ENCODE data around the gene STAB1.

The STAB1 gene

GRCh38 chr3:52488746-52489145 lies 6.4 kb upstream of the STAB1 start:
- H3K9me3 ChIP-seq (ENCODE audit: control insufficient read depth, low read length) = no peaks in the 10 kb centered on the region
- peaks cover 93% of the 10 kb centered on the region for H3K36me3 ChIP-seq (ENCODE audit: control insufficient read depth, insufficient read depth, low read length)
- no peak overlapping the region for H3K4me3 ChIP-seq (ENCODE audit: extremely low read depth, insufficient read depth, low read length, poor library complexity, severe bottlenecking)
- peaks cover 18% of the 10 kb centered on the region for H3K4me1 ChIP-seq (ENCODE audit: control insufficient read depth, insufficient read depth, low read length, poor library complexity, severe bottlenecking)
- H3K27ac ChIP-seq (ENCODE audit: low read depth, low read length, severe bottlenecking) = no peak overlapping the region
- 97% methylated on average over 3 of the region's 3 CpGs for WGBS, 2 experiments (ENCODE audit: insufficient coverage in 2 of 2)

GRCh38 chr3:52489453-52489852 lies 5.7 kb upstream of the STAB1 start:
- H3K9me3 ChIP-seq (ENCODE audit: control insufficient read depth, low read length) = no peaks in the 10 kb centered on the region
- peaks cover 18% of the 10 kb centered on the region for H3K4me1 ChIP-seq (ENCODE audit: control insufficient read depth, insufficient read depth, low read length, poor library complexity, severe bottlenecking)
- no peak overlapping the region for H3K4me3 ChIP-seq (ENCODE audit: extremely low read depth, insufficient read depth, low read length, poor library complexity, severe bottlenecking)
- H3K36me3 ChIP-seq (ENCODE audit: control insufficient read depth, insufficient read depth, low read length) = peaks cover 87% of the 10 kb centered on the region
- peak overlapping the region; percentile 67 for H3K27ac ChIP-seq (ENCODE audit: low read depth, low read length, severe bottlenecking)
- 91 to 98% methylated on average over 16 to 18 of the region's 18 CpGs for WGBS, 2 experiments (ENCODE audit: insufficient coverage in 2 of 2)

DNA sequence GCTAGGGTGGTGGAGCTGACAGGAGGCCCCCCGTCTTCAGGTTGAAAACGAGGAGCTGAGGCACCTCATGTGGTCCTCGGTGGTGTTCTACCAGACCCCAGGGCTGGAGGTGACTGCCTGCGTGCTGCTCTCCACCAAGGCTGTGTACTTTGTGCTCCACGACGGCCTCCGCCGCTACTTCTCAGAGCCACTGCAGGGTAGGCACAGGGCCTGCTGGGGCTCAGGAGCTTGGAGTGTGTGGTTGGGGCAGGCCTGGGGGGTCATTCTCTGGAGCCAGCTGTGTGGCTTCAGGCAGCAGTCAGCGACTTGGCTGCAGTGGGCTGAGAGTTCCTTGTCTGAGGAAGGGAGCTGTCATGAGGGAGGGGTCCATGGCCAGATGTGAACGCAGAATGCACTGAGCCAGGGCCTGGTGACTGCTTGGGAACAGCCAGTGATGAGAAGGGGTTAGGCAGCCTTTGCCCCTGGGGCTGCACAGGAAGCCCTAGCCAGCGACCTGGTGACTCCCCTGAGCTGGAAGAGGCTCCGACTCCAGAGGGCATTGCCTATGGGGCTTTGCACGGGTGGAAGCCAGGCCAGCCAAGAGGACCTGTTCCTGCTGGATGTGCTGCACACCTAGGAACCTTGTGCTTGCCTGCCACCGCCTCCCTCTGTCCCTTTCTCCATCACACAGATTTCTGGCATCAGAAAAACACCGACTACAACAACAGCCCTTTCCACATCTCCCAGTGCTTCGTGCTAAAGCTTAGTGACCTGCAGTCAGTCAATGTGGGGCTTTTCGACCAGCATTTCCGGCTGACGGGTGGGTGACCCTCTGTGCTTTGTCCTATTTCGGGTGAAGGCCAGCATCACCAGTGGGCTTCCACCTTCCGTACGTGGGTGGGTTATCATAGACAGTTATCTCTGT lies 4.9 kb upstream of the STAB1 start:
- 88 to 91% methylated on average over 18 to 21 of the region's 22 CpGs for WGBS, 2 experiments (ENCODE audit: insufficient coverage in 2 of 2)
- Histone ChIP-seq H3K36me3 (ENCODE audit: control insufficient read depth, insufficient read depth, low read length) (peaks cover 79% of the 10 kb centered on the region), H3K27ac (ENCODE audit: low read depth, low read length, severe bottlenecking) (peak overlapping the region; percentile 67), H3K4me1 (ENCODE audit: control insufficient read depth, insufficient read depth, low read length, poor library complexity, severe bottlenecking) (peaks cover 22% of the 10 kb centered on the region), H3K4me3 (ENCODE audit: extremely low read depth, insufficient read depth, low read length, poor library complexity, severe bottlenecking) (no peak overlapping the region), H3K9me3 (ENCODE audit: control insufficient read depth, low read length) (no peaks in the 10 kb centered on the region)

GRCh38 chr3:52490939-52491526 lies 4.1 kb upstream of the STAB1 start:
- H3K4me3 ChIP-seq (ENCODE audit: extremely low read depth, insufficient read depth, low read length, poor library complexity, severe bottlenecking) = no peak overlapping the region
- 92 to 93% methylated on average over 20 to 21 of the region's 23 CpGs for WGBS, 2 experiments (ENCODE audit: insufficient coverage in 2 of 2)
- H3K9me3 ChIP-seq (ENCODE audit: control insufficient read depth, low read length) = no peaks in the 10 kb centered on the region
- H3K4me1 ChIP-seq (ENCODE audit: control insufficient read depth, insufficient read depth, low read length, poor library complexity, severe bottlenecking) = peaks cover 22% of the 10 kb centered on the region
- peaks cover 71% of the 10 kb centered on the region for H3K36me3 ChIP-seq (ENCODE audit: control insufficient read depth, insufficient read depth, low read length)
- peak overlapping the region; percentile 67 for H3K27ac ChIP-seq (ENCODE audit: low read depth, low read length, severe bottlenecking)

GRCh38 chr3:52492059-52492458 lies 3.1 kb upstream of the STAB1 start:
- peaks cover 61% of the 10 kb centered on the region for H3K36me3 ChIP-seq (ENCODE audit: control insufficient read depth, insufficient read depth, low read length)
- H3K9me3 ChIP-seq (ENCODE audit: control insufficient read depth, low read length) = no peaks in the 10 kb centered on the region
- H3K27ac ChIP-seq (ENCODE audit: low read depth, low read length, severe bottlenecking) = no peak overlapping the region
- 95 to 96% methylated on average over 21 of the region's 21 CpGs for WGBS, 2 experiments (ENCODE audit: insufficient coverage in 2 of 2)
- H3K4me3 ChIP-seq (ENCODE audit: extremely low read depth, insufficient read depth, low read length, poor library complexity, severe bottlenecking) = no peak overlapping the region
- H3K4me1 ChIP-seq (ENCODE audit: control insufficient read depth, insufficient read depth, low read length, poor library complexity, severe bottlenecking) = peaks cover 22% of the 10 kb centered on the region

DNA sequence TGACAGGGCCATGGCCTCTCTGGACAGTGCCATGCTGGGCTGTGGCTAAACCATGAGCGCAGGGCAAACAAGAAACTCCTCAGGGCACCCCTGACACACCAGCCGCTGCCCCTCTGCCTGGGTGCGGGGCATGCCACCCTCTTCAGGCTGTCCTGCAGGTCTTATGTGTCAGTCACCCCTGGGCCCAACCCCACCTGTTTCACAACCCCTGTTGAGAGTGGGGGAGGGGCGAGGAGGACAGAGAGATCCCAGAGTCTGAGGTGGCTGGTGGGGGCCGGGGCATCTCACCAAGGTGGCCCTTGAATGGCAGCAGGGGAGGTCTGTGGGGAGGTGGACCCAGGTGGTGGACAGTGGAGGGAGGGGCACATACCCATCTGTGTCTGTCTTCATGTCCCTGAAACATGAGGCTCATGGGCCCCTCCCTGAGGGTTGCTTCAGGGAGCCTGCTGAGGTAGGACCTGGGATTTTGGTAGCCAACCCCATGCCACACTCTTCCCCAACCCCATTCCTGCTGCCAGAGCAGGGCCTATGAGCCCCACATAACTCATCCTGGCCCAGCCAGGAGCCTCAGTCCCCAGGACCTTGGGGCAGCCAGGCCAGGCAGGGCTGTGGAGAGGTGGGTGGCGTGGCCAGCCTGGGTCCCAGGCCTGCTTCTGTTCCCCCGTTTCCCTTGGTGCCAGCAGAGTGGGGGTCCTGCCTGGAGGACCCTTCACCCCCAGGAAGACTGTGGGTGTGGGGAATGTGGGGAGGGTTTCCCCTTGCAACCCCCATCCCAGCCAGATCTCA lies 1.7 kb upstream of the STAB1 start:
- no peaks in the 10 kb centered on the region for H3K9me3 ChIP-seq (ENCODE audit: control insufficient read depth, low read length)
- no peak overlapping the region for H3K27ac ChIP-seq (ENCODE audit: low read depth, low read length, severe bottlenecking)
- peaks cover 49% of the 10 kb centered on the region for H3K36me3 ChIP-seq (ENCODE audit: control insufficient read depth, insufficient read depth, low read length)
- no peak overlapping the region for H3K4me3 ChIP-seq (ENCODE audit: extremely low read depth, insufficient read depth, low read length, poor library complexity, severe bottlenecking)
- 90 to 94% methylated on average over 4 to 5 of the region's 7 CpGs for WGBS, 2 experiments (ENCODE audit: insufficient coverage in 2 of 2)
- H3K4me1 ChIP-seq (ENCODE audit: control insufficient read depth, insufficient read depth, low read length, poor library complexity, severe bottlenecking) = peaks cover 22% of the 10 kb centered on the region

DNA sequence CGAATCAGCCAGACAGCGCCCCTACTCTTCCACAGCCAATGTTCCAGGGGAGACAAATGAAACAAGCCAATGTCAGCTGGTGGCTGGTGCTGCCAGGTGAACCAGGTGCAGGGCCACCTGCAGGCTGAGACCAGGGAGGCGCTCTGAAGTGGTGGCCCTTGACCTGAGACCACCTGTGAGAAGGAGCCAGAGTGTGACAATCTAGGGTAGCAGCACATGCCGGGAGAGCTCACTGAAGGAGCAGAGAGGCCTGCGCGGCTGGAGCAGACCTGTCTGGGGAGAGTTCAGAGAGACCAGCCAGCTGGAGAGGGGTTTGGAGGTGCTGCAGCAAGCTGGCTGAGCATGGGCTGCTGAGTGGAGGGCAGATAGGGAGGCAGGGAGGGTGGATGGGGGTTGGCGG lies 693 bp upstream of the STAB1 start:
- no peaks in the 10 kb centered on the region for H3K9me3 ChIP-seq (ENCODE audit: control insufficient read depth, low read length)
- WGBS, 2 experiments (ENCODE audit: insufficient coverage in 2 of 2) = 88 to 91% methylated on average over 6 to 7 of the region's 7 CpGs
- H3K36me3 ChIP-seq (ENCODE audit: control insufficient read depth, insufficient read depth, low read length) = peaks cover 38% of the 10 kb centered on the region
- no peak overlapping the region for H3K4me3 ChIP-seq (ENCODE audit: extremely low read depth, insufficient read depth, low read length, poor library complexity, severe bottlenecking)
- H3K4me1 ChIP-seq (ENCODE audit: control insufficient read depth, insufficient read depth, low read length, poor library complexity, severe bottlenecking) = peaks cover 22% of the 10 kb centered on the region
- H3K27ac ChIP-seq (ENCODE audit: low read depth, low read length, severe bottlenecking) = no peak overlapping the region

- no peak overlapping the region for H3K27ac ChIP-seq (ENCODE audit: low read depth, low read length, severe bottlenecking)
- H3K4me1 ChIP-seq (ENCODE audit: control insufficient read depth, insufficient read depth, low read length, poor library complexity, severe bottlenecking) = peaks cover 9% of the 10 kb centered on the region
- H3K36me3 ChIP-seq (ENCODE audit: control insufficient read depth, insufficient read depth, low read length) = peaks cover 26% of the 10 kb centered on the region
- H3K4me3 ChIP-seq (ENCODE audit: extremely low read depth, insufficient read depth, low read length, poor library complexity, severe bottlenecking) = no peak overlapping the region
- H3K9me3 ChIP-seq (ENCODE audit: control insufficient read depth, low read length) = no peaks in the 10 kb centered on the region
- WGBS, 2 experiments (ENCODE audit: insufficient coverage in 2 of 2) = 90 to 92% methylated on average over 13 to 15 of the region's 16 CpGs
Observed at GRCh38 chr3:52495777-52496602, 852 bp downstream of the STAB1 start.

DNA sequence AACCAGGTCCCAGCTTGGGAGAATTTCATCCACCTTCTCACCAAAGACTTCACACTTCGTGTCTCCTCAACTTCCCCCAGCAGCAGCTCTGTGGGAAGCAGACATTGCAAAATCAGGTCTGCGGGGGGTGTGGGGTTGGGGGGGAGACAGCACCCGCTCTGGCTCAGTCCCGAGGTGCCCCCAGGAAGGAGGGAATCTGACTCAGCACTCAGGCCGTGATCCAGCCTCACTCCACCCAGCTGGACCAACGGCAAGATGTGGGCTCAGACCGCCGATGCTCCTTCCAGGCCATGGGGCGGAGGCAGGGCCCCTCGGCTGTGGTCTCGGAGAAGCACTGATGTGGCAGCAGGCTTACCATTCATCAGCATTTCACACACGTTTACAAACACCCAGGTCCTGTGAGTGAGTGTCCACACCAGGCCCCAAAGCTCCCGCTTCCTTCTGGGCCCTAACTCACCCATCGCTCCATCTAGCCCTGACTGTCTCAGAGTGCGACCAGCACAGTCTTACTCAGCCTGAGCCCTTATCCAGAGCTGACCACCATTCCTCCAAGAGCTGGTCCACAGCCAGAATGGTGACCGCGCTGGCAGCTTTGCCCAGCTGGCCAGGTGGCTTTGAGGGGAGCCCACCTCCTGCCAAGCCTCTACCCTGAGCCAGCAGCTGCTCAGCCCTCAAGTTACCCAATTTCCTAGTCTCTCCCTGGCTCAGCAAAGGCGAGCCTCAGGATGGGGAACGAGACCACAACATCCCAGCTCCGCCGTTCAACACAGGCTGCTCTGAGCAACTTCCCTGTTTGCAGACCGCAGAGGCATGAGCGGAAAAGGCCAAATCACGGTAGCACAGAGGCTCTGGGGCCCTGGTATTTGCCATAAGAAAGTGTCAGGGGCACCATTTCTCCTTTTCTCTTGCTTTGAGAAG lies 3.3 kb downstream of the STAB1 start:
- 90 to 93% methylated on average over 20 to 22 of the region's 24 CpGs for WGBS, 2 experiments (ENCODE audit: insufficient coverage in 2 of 2)
- Histone ChIP-seq H3K36me3 (ENCODE audit: control insufficient read depth, insufficient read depth, low read length) (peaks cover 3% of the 10 kb centered on the region), H3K4me1 (ENCODE audit: control insufficient read depth, insufficient read depth, low read length, poor library complexity, severe bottlenecking) (peaks cover 4% of the 10 kb centered on the region), H3K4me3 (ENCODE audit: extremely low read depth, insufficient read depth, low read length, poor library complexity, severe bottlenecking) (no peak overlapping the region), H3K27ac (ENCODE audit: low read depth, low read length, severe bottlenecking) (no peak overlapping the region), H3K9me3 (ENCODE audit: control insufficient read depth, low read length) (no peaks in the 10 kb centered on the region)

Data from mesodermal cell (in vitro differentiated cells).